Measurements from ENCODE around the gene QKI.
A peak's percentile ranks its signal among the peaks of the same experiment; 100 is the strongest.

QKI gene

DNA sequence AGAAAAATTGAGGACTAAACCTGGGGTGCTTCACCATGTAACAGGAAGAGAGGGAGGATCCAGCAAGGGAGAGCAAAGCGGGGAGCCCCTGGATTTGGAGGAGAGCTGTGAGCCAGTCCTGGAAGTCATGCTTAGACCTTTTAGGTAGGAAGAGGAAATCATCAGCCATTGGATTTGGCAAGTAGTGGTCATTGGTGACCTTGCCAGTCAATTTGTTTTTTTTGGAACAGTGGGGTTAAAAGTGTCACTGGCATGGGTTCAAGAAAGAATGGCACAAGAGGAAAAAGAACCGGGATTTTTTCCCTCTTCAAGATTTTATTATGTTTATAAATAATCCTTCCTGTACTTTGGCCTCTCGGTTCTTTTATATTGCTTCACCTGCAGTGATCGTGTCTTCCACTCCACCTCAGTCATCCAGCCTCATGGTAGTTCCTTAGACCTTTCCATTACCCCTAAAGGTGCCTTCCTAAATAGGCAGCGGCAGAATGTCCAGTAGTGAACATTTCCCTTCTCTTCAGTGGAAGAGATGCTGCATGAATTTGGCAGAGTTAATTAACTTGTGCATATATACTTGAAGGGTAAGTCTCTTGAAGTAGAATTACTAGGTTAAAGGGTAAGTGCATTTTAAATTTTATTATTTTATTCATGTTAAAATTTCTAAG, 124.7 kb downstream of the QKI start:
- no peak for DNase-seq

GRCh38 chr6:163543321-163543720, 128.8 kb downstream of the QKI start:
- DNase-seq, result no peak

DNA sequence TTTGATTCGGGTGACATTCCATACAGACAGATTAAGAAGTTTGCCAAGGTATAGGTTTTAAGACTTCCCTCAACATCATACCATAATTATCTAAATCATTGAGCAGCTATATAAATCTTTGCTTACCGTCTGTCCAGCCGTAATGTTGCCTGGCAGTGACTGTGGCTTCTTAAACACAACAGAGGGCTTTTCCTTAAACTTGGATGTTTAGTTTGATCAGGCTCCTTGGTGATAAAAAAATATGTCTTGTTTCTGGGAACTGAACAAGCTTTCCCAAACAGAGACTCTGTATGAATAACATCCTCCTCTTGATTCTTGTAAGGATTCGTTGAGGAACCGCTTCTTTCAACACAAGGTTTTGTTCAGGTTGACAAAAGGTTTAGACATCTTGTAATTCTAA, 130.9 kb downstream of the QKI start:
- no peak for DNase-seq

DNA sequence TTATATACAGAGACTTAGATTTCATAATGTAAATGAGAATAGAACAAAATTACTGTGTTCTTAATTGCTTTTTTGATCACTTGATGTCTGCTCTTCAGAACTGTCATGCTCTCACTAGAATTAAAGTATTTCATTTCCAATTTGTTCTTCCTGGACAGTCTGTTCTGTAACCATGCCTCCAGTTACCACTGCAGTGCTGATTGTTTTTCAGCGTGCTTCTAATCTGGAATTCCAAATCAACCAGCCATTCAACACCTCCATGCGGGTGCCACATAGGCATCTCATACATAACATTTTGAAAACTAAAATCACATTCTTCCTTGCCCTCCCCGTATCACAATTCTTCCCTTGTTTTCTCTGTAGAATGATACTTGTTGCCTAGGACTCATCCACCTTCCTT, 132.8 kb downstream of the QKI start:
- DNase-seq, result no peak

- DNase-seq, result no peak
Measured at GRCh38 chr6:163548624-163549023, 134.1 kb downstream of the QKI start.

DNA sequence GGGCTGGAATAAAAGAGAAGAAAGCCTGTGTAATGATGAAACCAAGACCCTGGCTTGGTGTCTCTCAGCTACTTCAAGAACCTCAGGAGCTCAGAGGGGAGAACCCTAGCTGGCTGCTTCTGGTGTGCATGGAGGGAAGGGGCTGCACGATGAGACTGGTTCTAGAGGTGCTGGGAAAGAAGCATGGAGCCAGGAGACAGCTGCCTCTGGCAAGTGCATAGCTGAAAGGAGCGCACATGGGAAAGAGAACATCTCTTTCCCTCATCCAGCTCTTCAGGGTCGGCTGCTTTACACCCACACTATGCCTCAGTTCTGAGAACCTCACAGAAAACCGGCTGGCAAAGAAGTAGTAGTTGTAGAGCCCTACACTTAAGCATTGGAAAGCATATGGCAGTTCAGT, 139.5 kb downstream of the QKI start:
- no peak for DNase-seq

DNA sequence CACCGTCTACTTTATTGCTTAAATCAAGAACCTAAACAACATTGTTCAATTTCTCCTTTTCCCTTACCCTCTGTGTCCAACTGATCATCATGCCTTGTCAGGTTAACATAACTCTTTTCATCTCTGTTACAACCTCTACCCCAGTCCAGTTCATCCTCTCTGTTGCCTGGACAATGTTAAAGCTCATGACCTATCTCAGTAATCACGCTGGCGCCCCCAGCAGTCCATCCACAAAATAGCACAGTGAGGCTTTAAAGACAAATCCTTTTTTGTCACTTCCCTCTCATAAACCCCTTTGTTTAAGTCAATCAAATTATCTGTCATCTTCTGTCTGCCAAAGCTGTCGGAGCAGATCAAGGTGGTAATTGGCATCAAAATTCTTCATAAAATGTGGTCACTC, 140.1 kb downstream of the QKI start:
- peak; percentile 83 for DNase-seq

DNA sequence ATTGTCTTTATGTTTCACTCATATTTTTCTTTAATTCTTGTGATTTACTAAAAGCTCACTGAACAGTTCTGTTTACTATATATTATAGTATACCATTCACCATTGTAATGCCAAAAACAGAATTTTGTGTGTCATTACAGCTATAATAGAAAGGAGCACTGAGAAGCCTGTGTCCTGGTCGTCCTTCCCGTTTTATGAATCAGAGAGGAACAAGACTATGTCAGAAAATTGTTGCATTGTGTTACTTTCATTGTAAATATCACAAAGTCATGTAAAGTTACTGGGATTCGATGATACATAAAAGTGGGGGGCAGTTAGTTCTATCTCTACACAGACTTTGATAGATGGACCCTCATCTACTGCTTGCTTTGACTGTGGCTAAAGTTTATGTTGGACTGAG, 145.1 kb downstream of the QKI start:
- DNase-seq, result no peak

DNA sequence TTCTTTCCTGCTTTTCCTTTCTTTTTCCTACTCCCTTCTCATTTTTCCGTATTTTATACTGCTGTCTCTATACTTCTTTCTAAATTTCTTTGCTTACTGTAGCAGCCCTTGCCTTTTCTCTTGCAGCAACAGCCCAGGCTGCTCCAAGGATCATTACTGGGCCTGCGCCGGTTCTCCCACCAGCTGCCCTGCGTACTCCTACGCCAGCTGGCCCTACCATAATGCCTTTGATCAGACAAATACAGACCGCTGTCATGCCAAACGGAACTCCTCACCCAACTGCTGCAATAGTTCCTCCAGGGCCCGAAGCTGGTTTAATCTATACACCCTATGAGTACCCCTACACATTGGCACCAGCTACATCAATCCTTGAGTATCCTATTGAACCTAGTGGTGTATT, 148.8 kb downstream of the QKI start:
- no peak for DNase-seq

- no peak for DNase-seq
Measured at GRCh38 chr6:163564534-163564933, 150.0 kb downstream of the QKI start.

GRCh38 chr6:163565140-163565539, 150.6 kb downstream of the QKI start:
- DNase-seq, result no peak

DNA sequence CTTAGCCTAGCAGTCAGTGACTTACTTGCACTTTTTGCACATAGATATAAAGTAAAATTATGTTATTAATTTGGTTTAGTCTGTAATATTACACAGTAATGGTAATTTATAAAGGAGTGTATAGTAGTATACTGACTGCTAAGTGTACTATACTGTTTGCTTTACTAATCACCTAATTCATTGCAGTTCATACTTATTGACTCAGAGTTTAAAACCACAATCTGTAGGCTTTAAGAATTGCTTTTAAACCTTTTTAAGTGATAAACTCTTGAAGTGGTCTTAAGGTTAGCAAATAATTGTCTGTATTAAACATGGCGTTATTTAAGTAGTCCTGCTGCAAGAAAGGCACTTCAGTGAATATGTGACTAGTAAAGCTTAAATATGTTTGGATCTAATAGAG, 151.5 kb downstream of the QKI start:
- DNase-seq, result no peak

DNA sequence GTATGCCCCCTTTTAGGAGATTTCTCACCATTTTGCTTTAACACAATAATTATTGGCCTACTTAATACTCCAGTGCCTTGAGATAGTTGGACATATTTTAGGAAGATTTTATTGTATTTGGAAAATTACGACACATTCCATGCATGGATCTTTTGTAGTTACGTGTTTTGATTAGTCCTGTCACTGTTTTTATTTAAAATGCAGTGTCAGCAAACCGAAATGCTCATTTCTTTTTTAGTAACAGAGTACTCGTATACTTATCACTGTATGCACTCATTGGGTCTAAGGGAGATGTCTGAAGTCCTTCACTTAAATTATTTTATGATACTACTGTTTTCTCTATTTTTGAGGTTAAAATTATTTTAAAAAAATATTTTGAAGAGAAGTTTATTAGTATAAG, 153.8 kb downstream of the QKI start:
- no peak for DNase-seq

DNA sequence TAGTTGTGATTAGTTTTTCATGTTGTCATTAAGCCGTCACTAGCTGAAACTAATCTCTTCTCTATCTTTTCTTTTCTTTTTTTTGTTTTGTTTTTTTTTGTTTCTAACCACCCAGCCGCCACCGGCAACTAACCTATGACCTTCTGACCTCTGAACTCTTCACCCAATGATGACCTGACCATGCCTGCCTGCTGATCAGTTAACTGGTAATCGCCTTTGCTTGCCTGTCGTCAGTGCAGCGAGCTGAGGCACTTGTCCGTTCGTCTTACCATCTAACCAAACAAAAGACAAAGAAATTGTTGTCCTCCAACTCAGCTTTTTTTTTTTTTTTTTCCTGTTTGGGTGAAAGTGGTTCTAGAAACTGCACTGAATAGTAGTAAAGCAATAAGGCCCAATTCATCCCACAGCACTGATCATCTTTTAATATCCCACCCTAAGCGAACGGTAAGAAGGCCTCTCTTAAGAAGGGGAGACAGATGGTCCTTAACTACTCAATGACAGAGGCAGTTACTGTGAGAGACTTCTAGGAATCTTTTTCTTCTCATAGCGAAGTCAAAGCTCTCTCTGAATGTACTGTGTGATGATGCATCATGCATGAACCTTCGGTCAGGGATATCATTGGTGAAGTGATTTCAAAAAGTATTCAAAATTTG, 156.2 kb downstream of the QKI start:
- no peak for DNase-seq

DNA sequence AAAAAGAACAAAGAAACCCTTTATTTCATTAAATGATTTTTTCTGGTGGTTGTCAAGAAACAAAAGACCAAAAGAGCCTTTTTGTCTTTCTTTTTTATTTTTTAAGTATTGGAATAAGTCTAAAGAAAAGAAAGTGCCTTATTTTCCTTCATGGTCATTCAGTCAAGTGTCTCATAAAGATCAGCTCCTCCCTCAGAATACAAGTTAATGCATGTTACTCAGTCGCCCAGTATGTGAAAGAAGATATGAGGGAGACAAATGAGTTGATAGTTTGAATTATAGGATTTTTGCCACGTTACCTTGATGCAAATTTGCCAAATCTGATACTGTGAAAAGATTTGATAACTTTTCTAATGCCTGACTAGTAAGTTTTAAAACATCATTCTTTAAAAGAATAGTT, 157.2 kb downstream of the QKI start:
- no peak for DNase-seq

DNA sequence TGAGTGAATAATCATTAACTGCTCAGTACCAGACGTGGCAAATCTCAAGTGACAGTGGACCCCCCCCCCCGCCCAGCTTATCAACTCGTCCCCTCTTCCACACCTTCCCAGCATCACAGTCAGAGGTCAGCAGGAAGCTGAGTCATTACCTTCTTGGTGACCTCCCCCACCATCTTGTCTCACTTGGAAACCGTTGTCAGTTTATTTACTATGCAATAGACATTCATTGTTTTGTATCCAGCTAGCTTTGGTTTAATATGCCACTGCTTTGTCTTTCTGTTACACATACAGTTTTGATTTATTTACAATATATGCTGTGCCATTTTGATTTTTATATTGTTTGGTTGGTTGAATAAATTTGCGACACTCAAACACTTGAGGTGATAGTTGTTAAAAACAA, 158.1 kb downstream of the QKI start:
- peak; percentile 59 for DNase-seq

- no peak for DNase-seq
Measured at GRCh38 chr6:163573503-163574179, 159.1 kb downstream of the QKI start.

- DNase-seq, result no peak
Measured at GRCh38 chr6:163576114-163576513, 161.6 kb downstream of the QKI start.

DNA sequence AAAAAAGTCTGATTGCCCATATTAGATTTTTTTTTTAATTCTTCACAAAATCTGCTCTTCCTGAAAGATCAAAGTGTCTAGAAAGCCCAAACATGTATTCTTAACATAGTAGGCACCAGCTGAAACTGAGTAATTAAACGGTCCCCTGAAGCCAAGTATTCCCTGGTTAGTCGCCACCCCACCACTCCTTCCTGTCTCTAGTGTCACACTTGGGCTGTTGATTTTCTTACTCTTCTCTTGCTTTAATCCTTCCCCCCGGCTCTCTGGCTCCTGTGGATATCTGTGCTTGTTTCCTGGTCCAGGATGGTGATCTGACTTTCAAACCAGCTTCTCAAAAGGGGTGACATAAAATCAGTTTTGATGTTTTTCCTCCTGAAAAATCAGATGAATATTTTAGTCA, 162.9 kb downstream of the QKI start:
- no peak for DNase-seq

- DNase-seq, result no peak
Measured at GRCh38 chr6:163579111-163579879, 164.8 kb downstream of the QKI start.

- DNase-seq, result peak; percentile 20
Measured at GRCh38 chr6:163579880-163580295, 165.4 kb downstream of the QKI start.

GRCh38 chr6:163580311-163581030, 166.0 kb downstream of the QKI start:
- DNase-seq, result no peak

GRCh38 chr6:163583558-163583957, 169.0 kb downstream of the QKI start:
- DNase-seq, result no peak

Measured in hematopoietic multipotent progenitor cell treated with erythropoietin and hydrocortisone succinate and interleukin-3 and kit ligand, for 4 days (in vitro differentiated cells).